Measurements from ENCODE around the gene DIRAS1.

The DIRAS1 gene

DNA sequence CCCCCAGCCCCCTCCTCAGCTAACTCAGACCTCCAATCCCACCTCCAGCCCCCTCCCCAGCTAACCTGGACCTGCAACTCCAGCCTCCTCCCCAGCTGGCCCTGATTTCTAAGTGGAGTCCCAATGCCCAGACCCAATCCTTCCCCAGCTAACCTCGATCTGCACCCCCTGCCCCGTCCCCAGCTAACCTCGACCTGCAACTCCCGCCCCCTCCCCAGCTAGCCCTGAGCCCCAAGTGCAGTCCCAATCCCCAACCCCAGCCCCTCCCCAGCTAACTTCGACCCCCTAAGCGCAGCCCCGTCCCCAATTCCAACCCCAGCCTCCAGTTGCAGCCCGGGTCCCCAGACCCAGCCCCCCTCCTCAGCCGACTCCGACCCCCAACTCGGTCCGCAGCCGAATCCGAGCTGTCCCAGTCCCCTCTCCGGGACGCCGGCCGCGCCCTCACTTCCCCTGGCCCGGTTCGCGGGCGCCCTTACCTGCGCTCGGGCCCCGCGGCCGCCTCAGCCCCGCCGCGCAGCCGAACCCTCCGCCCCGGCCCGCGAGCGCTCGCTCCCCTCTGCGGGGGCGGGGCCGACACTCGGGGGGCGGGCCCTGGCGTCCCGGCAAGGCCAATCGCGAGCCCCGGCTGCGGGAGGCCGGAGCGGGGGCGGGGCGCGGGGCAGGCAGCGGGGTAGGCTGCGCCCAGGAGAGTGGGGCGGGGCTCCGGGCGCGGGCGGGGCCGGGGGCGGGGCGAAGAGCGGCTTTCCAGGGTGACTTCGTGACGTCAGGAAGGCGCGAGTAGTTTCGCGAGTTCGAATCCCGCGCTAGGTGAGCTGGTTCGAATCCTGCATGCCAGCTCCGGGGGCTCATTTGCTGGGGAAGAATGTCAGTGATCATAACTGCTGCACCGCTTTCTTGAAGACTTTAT lies 18.7 kb downstream of the DIRAS1 start, which contains the start of gene GNG7:
TSS of gene GNG7 (minus strand) at position 525 of the 907 bp plus-strand sequence. CDS start 182,006 bp downstream, outside the sequence.
- FAIRE-seq (no peak), DNase-seq (ENCODE audit: insufficient read length, low spot score) (peak; percentile 98)
- TF ChIP-seq CTCF (IDR thresholded peaks at IDR 0.05; ENCODE audit: insufficient read depth, missing control alignments), result no peak

DNA sequence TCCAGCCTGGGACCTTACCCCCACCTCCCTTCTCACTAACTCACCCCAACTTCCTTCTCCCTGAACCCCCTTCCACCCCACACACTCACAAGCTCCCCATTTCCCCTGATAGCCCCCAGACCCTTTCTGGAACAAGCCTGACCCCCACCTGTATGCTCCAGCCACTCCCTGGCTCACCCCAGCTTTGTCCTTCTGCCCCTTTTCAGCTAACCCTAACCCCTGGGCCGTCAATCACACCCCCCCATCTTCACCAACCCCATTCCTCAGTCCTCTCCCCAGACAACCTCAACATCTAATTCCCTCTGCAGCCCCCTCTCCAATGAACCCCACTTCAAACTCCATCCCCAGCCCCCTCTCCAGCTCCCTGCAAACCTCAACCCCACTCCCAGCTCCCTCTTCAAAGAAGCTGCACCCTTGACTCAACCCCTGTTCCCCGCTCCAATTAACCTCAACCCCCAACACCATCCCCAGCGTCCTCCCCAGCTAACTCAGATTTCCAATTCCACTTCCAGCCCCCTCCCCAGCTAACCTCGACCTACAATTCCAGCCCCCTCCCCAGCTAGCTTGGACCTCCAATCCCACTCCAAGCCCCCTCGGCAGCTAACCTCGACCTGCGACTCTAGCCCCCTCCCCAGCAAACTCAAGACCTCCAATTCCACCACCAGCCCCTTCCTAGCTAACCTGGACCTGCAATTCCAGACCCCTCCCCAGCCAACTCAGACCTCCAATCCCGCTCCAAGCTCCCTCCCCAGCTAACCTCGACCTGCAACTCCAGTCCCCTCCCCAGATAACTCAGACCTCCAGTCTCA lies 19.6 kb downstream of the DIRAS1 start:
- no peak for TF ChIP-seq CTCF (IDR thresholded peaks at IDR 0.05; ENCODE audit: insufficient read depth, missing control alignments)
- DNase-seq (ENCODE audit: insufficient read length, low spot score), result no peak
- FAIRE-seq, result no peak

GRCh38 chr19:2700660-2701360 lies 20.4 kb downstream of the DIRAS1 start:
- TF ChIP-seq CTCF (IDR thresholded peaks at IDR 0.05; ENCODE audit: insufficient read depth, missing control alignments), result no peak
- DNase-seq (ENCODE audit: insufficient read length, low spot score) (no peak), FAIRE-seq (no peak)

DNA sequence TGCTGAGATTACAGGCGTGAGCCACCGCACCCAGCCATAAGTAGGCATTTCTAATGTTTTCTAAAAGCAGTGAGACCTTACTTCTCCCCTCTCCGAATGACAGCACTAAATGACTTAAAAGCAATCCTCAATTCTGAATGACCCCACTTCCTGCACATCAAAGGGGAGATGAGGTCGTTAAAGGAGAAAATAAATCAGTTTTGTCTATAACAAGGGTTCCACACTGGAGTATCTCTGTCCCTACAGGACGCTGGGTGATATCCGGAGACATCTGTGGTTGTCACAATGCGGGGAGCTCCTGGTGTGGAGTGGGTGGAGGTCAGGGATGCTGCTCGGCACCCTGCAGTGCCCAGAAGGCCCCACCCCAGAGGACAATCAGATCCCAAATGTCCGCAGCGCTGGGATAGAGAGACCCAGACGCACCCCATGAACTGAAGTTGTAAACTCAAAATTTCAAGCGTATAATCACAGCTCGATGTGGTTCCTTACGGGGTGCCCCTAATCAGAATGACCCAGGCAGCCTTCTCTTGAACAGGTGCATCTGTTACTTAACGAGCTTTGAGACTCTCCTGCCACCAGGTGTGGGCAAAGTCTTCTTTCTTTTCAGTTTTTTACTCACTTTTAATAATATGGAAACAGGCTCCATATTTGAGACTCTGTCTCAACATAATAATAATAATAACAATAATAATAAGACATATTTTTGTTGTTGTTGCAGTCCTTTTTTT lies 21.6 kb downstream of the DIRAS1 start:
- no peak for FAIRE-seq
- TF ChIP-seq CTCF (IDR thresholded peaks at IDR 0.05; ENCODE audit: insufficient read depth, missing control alignments), result no peak

DNA sequence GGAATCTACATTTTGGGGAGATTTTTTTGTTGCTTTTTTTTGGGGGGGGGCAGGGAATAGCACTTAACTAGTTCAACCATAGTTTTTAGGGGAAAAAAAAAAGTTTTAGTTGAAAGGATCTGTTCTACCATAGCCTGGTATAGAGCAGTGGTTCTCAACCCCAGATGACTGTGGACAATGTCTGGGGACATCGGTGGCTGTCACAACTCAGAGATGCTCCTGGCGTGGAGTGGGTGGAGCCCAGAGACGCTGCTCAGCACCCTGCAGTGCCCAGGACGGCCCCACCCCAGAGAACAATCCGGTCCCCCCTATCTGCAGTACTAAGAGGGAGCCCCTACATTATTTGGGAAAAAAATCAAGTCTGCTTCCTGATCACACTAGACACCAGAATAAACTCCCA lies 27.0 kb downstream of the DIRAS1 start:
- DNase-seq (ENCODE audit: insufficient read length, low spot score) (no peak), FAIRE-seq (no peak)
- TF ChIP-seq CTCF (IDR thresholded peaks at IDR 0.05; ENCODE audit: insufficient read depth, missing control alignments), result no peak

More for the DNA sequence above, 21.6 kb downstream of the DIRAS1 start:
- DNase-seq (ENCODE audit: insufficient read length, low spot score), result no peak

DNA sequence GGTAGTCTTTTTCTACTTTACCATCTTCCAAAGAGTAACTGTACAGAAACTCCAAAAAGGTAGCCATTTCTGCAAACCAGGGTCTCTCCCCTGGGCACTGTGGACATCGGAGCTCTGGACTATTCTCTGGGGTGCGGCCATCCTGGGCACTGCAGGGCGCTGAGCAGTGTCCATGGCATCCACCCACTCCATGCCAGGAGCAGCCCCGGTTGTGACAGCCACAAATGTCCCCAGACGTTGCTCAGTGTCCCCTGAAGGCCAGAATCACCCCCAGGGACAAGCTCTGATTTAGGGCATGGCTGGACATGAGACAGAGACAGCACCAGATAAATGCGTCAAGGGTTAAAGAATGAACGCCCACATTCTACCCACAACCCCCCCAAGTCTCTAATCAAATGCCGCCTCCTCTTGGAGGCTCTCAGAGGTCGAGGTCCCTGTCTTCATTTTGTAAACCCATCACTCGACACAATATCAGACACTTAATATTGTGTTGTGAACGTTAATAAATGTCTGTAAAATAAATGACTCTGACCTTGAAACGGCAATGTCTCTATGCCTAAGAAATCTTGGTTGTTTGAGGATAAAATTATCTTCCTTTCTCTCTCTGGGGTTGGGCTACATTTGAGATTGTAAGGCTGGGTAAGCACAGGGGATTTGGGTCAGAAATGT lies 27.5 kb downstream of the DIRAS1 start:
- FAIRE-seq (no peak), DNase-seq (ENCODE audit: insufficient read length, low spot score) (no peak)
- no peak for TF ChIP-seq CTCF (IDR thresholded peaks at IDR 0.05; ENCODE audit: insufficient read depth, missing control alignments)

All from D721Med (cell line).